ENCODE measurements around the gene OR1N2.

- no peak for TF ChIP-seq CTCF (IDR thresholded peaks at IDR 0.05; ENCODE audit: borderline replicate concordance, extremely low read depth, low read length, poor library complexity, severe bottlenecking)
- no peak for TF ChIP-seq EZH2 (IDR thresholded peaks at IDR 0.05; ENCODE audit: borderline replicate concordance, low read depth, low read length, severe bottlenecking)
These were observed 45.9 kb upstream of the OR1N2 start for GRCh38 chr9:122506964-122507363.

All from DND-41 (cell line).